Naive thymus-derived CD8-positive, alpha-beta T cell (primary cell): Measurements from ENCODE around the gene DAW1. TPM values are rescaled to one million over a fixed set of nuclear protein-coding genes. Genes with fewer than 3 reads are reported as not detected.
"Not testable (repeated sequence)": the region's sequence is repeated elsewhere in the genome, so short reads cannot be mapped to it uniquely, and the experiment has no call there.

Source experiments
- ATAC-seq, 2 donors: fragments of 150-1000 bp; cut with Tn5 transposase in 1 of 2; sonication (Bioruptor Pico), chemical (Tn5 transposase) in 1 of 2; 1 replicate in 1 of 2; 2 replicates in 1 of 2; pipeline ENCODE4 v1.10.0; 2021; ENCODE audit warnings: mild to moderate bottlenecking in 2 of 2, moderate library complexity in 2 of 2
- POLR2A ChIA-PET: fragments of 350-600 bp; sonication (Branson Sonifier 250); formaldehyde crosslinking; loops from one replicate; lab custom pipeline; 2021; ENCODE audit warnings: antibody characterized with exemption; lab: Charles Lee
- DNase-seq, 10 donors: peaks; one replicate each; pipeline versions ENCODE4 v3.0.0 to v3.0.0-alpha.2; 2020 to 2022
- H3K27ac Mint-ChIP-seq, 10 donors: one replicate each; pipeline ENCODE4 v1.8.0; 2020 to 2022; ENCODE audit warnings: mild to moderate bottlenecking in 10 of 10, mixed read lengths in 10 of 10, moderate library complexity in 4 of 10, inconsistent platforms in 1 of 10
- H3K27me3 Mint-ChIP-seq, 5 donors: one replicate each; pipeline ENCODE4 v1.8.0; 2021 to 2022; ENCODE audit warnings: mixed read lengths in 5 of 5
- H3K36me3 Mint-ChIP-seq, 3 donors: one replicate each; pipeline ENCODE4 v1.8.0; 2020 to 2022; ENCODE audit warnings: mixed read lengths in 3 of 3, mild to moderate bottlenecking in 2 of 3, inconsistent platforms in 1 of 3
- H3K4me1 Mint-ChIP-seq, 4 donors: one replicate each; pipeline ENCODE4 v1.8.0; 2021 to 2022; ENCODE audit warnings: mixed read lengths in 4 of 4
- H3K4me3 Mint-ChIP-seq, 10 donors: one replicate each; pipeline ENCODE4 v1.8.0; 2020 to 2022; ENCODE audit warnings: mild to moderate bottlenecking in 10 of 10, mixed read lengths in 10 of 10, moderate library complexity in 6 of 10, inconsistent platforms in 1 of 10
- H3K9me3 Mint-ChIP-seq, 9 donors: one replicate each; pipeline ENCODE4 v1.8.0; 2020 to 2022; ENCODE audit warnings: mixed read lengths in 9 of 9, mild to moderate bottlenecking in 3 of 9, inconsistent platforms in 1 of 9, moderate library complexity in 1 of 9
- polyA plus RNA-seq, 3 donors: library from polyadenylated mRNA; unstranded; fragments of 300-500 nt; fragmentation: Illumina TruSeq; gene quantifications; one replicate each; pipeline ENCODE4 v1.2.3, GENCODE V29; 2021
- total RNA-seq, 8 experiments: library from RNA in 2 of 8; stranded (reverse) in 2 of 8; gene quantifications; one replicate each; pipeline ENCODE4 v1.2.3 and lab custom pipeline; 2021 to 2026

The DAW1 gene
- total and polyA plus RNA-seq, 5 experiments from 2014 or later: not detected

DNA sequence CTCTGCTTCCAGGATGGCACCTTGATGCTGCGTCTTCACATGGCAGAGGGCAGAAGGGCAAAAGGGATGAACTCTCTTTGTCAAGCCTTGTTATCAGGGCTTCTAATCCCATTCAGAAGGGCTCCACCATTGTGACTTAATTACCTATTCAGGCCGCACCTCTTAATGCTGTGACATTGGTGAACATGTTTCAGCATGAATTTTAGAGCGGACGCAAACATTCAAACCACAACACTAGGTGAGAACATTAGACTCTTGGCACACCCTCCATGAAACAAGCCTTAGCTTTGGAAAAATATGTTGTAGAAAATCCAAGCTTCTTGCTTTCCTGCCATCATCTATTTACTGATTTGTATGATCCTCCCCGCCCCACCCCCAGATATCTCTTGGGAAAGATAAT lies 17.9 kb downstream of the DAW1 start:
- no peaks in the 10 kb centered on the region for H3K36me3 Mint-ChIP-seq
- no peak for ATAC-seq
- no peak overlapping the region for H3K4me3 Mint-ChIP-seq

GRCh38 chr2:227890495-227891079 lies 19.2 kb downstream of the DAW1 start:
- no peaks in the 10 kb centered on the region for H3K36me3 Mint-ChIP-seq
- DNase-seq (peak in 3 of 10 donors; percentile 13 to 31 (median 19)), ATAC-seq (peak in 1 of 2 donors; percentile 47)
- no peaks in the 10 kb centered on the region for H3K9me3 Mint-ChIP-seq
- H3K4me1 Mint-ChIP-seq: no peaks in the 10 kb centered on the region
- POLR2A ChIA-PET: interaction anchor here (1.0 kb wide), 1 partner anchor 12 kb away, joined by 3 read pairs; no protein-coding TSS in a partner anchor
- no peak overlapping the region for H3K4me3 Mint-ChIP-seq
- H3K27ac Mint-ChIP-seq: no peak overlapping the region
- H3K27me3 Mint-ChIP-seq: peaks cover 0 to 4% (median 0%) of the 10 kb centered on the region in 5 donors

More for the DNA sequence above, 17.9 kb downstream of the DAW1 start:
- Mint-ChIP-seq H3K27ac (no peak overlapping the region), H3K4me1 (no peaks in the 10 kb centered on the region), H3K9me3 (no peaks in the 10 kb centered on the region), H3K27me3 (peaks cover 0 to 4% (median 0%) of the 10 kb centered on the region in 5 donors)
- DNase-seq: no peak
- POLR2A ChIA-PET: no interaction called here

- H3K36me3 Mint-ChIP-seq: no peaks in the 10 kb centered on the region
- no peaks in the 10 kb centered on the region for H3K9me3 Mint-ChIP-seq
Measured at GRCh38 chr2:227891673-227892072, 20.2 kb downstream of the DAW1 start.

DNA sequence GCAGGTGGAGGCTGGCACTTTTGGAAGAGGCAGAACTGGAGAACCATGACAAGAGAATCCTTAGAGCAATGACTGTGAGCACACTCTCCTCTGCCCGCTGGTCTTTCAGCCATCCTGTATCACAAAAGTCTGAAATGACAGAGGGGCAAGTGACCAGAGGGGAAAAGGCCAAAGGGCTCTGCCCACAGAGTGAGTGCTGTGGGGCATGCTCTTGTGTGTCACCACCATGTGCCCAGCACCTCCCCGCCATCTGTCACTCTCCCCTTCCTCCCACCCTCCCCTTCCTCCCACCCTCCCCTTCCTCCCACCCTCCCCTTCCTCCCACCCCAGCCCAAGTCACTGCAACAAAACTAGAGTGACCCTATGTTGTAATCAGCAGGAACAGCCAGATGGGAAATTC lies 31.9 kb downstream of the DAW1 start:
- Mint-ChIP-seq H3K4me3 (no peak overlapping the region), H3K4me1 (no peaks in the 10 kb centered on the region), H3K27me3 (peaks cover 0 to 3% (median 2%) of the 10 kb centered on the region in 5 donors), H3K27ac (no peak overlapping the region), H3K36me3 (no peaks in the 10 kb centered on the region), H3K9me3 (no peaks in the 10 kb centered on the region)
- DNase-seq (no peak), ATAC-seq (no peak)
- POLR2A ChIA-PET: no interaction called here

More at GRCh38 chr2:227891673-227892072, 20.2 kb downstream of the DAW1 start:
- no peak for ATAC-seq
- Mint-ChIP-seq H3K27ac (no peak overlapping the region), H3K27me3 (peaks cover 0 to 6% (median 4%) of the 10 kb centered on the region in 5 donors), H3K4me1 (no peaks in the 10 kb centered on the region), H3K4me3 (no peak overlapping the region)
- POLR2A ChIA-PET: no interaction called here
- no peak for DNase-seq

- DNase-seq (no peak), ATAC-seq (no peak)
- POLR2A ChIA-PET: no interaction called here
- Mint-ChIP-seq H3K27ac (no peak overlapping the region), H3K9me3 (peaks cover 0 to 6% (median 0%) of the 10 kb centered on the region in 9 donors), H3K27me3 (peaks cover 0 to 5% (median 2%) of the 10 kb centered on the region in 5 donors), H3K36me3 (no peaks in the 10 kb centered on the region), H3K4me3 (no peak overlapping the region), H3K4me1 (no peaks in the 10 kb centered on the region)
Measured at GRCh38 chr2:227906991-227907390, 35.6 kb downstream of the DAW1 start.

DNA sequence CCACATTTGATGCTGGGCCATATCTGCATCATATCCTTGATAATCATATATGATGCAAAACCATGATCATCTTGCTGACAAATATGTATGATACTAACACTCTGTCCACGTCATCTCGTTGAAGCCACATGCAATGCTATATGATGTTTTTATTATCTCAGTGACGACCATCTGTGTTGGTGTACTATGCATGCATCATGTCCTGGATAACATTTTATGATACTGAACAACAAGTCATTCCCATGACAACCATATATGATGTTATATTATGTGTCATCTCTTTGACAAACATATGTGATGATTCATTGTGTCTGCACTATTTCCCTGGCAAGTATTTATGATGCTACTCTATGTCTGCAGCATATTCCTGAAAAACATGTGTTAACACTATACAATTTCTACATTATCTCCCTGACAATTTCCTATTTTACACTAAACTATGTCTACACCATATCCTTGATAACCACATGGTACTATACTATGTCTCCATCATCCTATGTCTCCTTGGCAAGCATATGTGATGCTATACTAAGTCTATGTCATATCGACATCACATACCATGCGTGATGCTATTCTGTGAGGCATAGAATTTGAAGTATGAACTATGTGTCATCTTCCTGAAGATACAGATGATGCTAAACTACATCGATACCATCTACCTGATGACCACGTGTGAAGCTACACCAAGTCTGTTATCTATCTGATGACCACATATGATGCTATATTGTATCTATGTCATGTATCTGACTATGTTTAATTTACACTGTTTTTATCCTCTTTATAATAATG lies 37.0 kb downstream of the DAW1 start:
- Mint-ChIP-seq H3K9me3 (peaks cover 0 to 15% (median 0%) of the 10 kb centered on the region in 9 donors), H3K36me3 (no peaks in the 10 kb centered on the region), H3K4me3 (no peak overlapping the region), H3K4me1 (no peaks in the 10 kb centered on the region), H3K27ac (no peak overlapping the region), H3K27me3 (peaks cover 0 to 13% (median 2%) of the 10 kb centered on the region in 5 donors)
- DNase-seq (no peak), ATAC-seq (no peak)
- POLR2A ChIA-PET: no interaction called here

GRCh38 chr2:227914362-227914761 lies 42.9 kb downstream of the DAW1 start:
- H3K36me3 Mint-ChIP-seq: no peaks in the 10 kb centered on the region
- DNase-seq: no peak
- peaks cover 0 to 24% (median 0%) of the 10 kb centered on the region in 9 donors for H3K9me3 Mint-ChIP-seq
- POLR2A ChIA-PET: no interaction called here
- no peak for ATAC-seq
- H3K27me3 Mint-ChIP-seq: peaks cover 0 to 25% (median 0%) of the 10 kb centered on the region in 5 donors
- no peak overlapping the region for H3K27ac Mint-ChIP-seq
- H3K4me3 Mint-ChIP-seq: no peak overlapping the region
- no peaks in the 10 kb centered on the region for H3K4me1 Mint-ChIP-seq

DNA sequence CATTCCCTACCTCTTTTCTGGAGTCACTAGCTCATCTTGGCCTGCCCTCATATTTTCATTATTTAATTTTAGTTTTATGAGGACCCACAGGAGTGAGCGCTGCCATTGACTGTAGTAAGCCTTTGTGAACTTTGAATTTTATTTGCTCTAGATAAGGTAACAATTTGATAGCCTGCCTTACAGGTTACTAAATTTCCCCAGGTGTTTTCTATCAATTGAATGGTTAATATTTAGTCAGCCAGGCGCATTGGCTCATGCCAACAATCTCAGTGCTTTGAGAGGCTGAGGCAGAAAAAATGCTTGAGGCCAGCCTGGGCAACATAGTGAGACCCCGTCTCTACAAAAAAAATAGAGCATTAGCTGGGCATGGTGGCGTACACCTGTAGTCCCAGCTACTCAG lies 50.2 kb downstream of the DAW1 start:
- no peaks in the 10 kb centered on the region for H3K4me1 Mint-ChIP-seq
- ATAC-seq: no peak
- H3K9me3 Mint-ChIP-seq: peaks cover 0 to 4% (median 0%) of the 10 kb centered on the region in 9 donors
- no peaks in the 10 kb centered on the region for H3K36me3 Mint-ChIP-seq
- H3K4me3 Mint-ChIP-seq: no peak overlapping the region
- POLR2A ChIA-PET: no interaction called here
- DNase-seq: no peak
- peaks cover 0 to 17% (median 4%) of the 10 kb centered on the region in 5 donors for H3K27me3 Mint-ChIP-seq
- no peak overlapping the region for H3K27ac Mint-ChIP-seq

GRCh38 chr2:227932001-227932400 lies 60.6 kb downstream of the DAW1 start:
- DNase-seq (no peak), ATAC-seq (no peak)
- H3K36me3 Mint-ChIP-seq: peaks cover 0 to 9% (median 0%) of the 10 kb centered on the region in 3 donors
- no peak overlapping the region for H3K27ac Mint-ChIP-seq
- no peaks in the 10 kb centered on the region for H3K4me1 Mint-ChIP-seq
- POLR2A ChIA-PET: no interaction called here
- peaks cover 0 to 15% (median 7%) of the 10 kb centered on the region in 9 donors for H3K9me3 Mint-ChIP-seq
- H3K27me3 Mint-ChIP-seq: peaks cover 0 to 13% (median 5%) of the 10 kb centered on the region in 5 donors
- H3K4me3 Mint-ChIP-seq: no peak overlapping the region

- no peak overlapping the region for H3K27ac Mint-ChIP-seq
- ATAC-seq (no peak), DNase-seq (no peak)
- peaks cover 0 to 11% (median 4%) of the 10 kb centered on the region in 9 donors for H3K9me3 Mint-ChIP-seq
- POLR2A ChIA-PET: no interaction called here
- H3K27me3 Mint-ChIP-seq: peaks cover 0 to 13% (median 5%) of the 10 kb centered on the region in 5 donors
- no peak overlapping the region for H3K4me3 Mint-ChIP-seq
- H3K4me1 Mint-ChIP-seq: no peaks in the 10 kb centered on the region
- H3K36me3 Mint-ChIP-seq: peaks cover 0 to 4% (median 0%) of the 10 kb centered on the region in 3 donors
Measured at GRCh38 chr2:227932403-227932802, 61.0 kb downstream of the DAW1 start.

DNA sequence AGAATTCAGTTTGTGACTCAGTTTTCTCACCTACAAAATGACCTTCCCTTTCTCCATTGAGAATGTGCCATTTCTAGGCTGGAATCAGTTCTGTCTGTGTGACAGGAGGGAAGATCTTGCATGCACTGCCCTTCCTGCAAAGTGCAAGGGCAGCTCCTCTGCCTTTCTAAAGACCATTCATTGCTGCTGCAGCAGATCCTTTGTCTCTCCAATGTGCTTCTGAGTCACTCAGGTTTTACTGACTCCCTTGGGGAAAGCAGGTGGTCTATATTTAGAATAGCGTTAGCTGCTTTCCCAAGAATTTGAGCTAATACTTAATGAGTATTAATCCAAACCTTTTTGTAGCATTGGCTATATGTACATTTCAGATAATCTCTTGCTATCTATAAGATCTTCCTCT lies 62.5 kb downstream of the DAW1 start:
- POLR2A ChIA-PET: no interaction called here

GRCh38 chr2:227936249-227936648 lies 64.8 kb downstream of the DAW1 start:
- POLR2A ChIA-PET, H3K27ac Mint-ChIP-seq, H3K36me3 Mint-ChIP-seq, ATAC-seq, H3K4me1 Mint-ChIP-seq, DNase-seq, H3K4me3 Mint-ChIP-seq, H3K9me3 Mint-ChIP-seq: not testable (repeated sequence)
- peaks cover 0 to 23% (median 7%) of the 10 kb centered on the region in 5 donors for H3K27me3 Mint-ChIP-seq

More for the DNA sequence above, 62.5 kb downstream of the DAW1 start:
- Mint-ChIP-seq H3K36me3 (peaks cover 0 to 4% (median 0%) of the 10 kb centered on the region in 3 donors), H3K27ac (no peak overlapping the region), H3K9me3 (peaks cover 0 to 10% (median 0%) of the 10 kb centered on the region in 9 donors), H3K4me3 (no peak overlapping the region), H3K27me3 (peaks cover 0 to 13% (median 7%) of the 10 kb centered on the region in 5 donors), H3K4me1 (no peaks in the 10 kb centered on the region)
- ATAC-seq: no peak
- no peak for DNase-seq
